K562 (cell line): ENCODE results near the gene MYO1D. TPM values are rescaled to one million over a fixed set of nuclear protein-coding genes. Genes with fewer than 3 reads are reported as not detected.
A peak's percentile ranks its signal among the peaks of the same experiment; 100 is the strongest.

Experiments
- CUX1 ChIP-seq: fragments of 200-800 bp; sonication (Bioruptor generic); IDR thresholded peaks from 2 replicates; pipeline ENCODE4 v1.6.1; 2016; ENCODE audit warnings: missing genetic modification characterization, missing compliant biosample characterization
- ERF ChIP-seq: fragments of 450-650 bp; formaldehyde crosslinking; IDR thresholded peaks from 2 replicates; pipeline ENCODE4 v1.4.0; 2020; ENCODE audit warnings: mild to moderate bottlenecking, mixed read lengths
- MCM2 ChIP-seq: fragments of 450-650 bp; IDR thresholded peaks from 2 replicates; pipeline ENCODE4 v1.6.1; 2017; ENCODE audit warnings: low read depth, mild to moderate bottlenecking
- NFE2L1 ChIP-seq: fragments of 450-650 bp; IDR thresholded peaks from 2 replicates; pipeline ENCODE4 v1.6.1; 2016; ENCODE audit warnings: missing genetic modification characterization, low read depth, mild to moderate bottlenecking, missing compliant biosample characterization, moderate library complexity, borderline replicate concordance
- POLR2H ChIP-seq: IDR thresholded peaks from 2 replicates; pipeline ENCODE4 v1.6.1; 2016; ENCODE audit warnings: missing genetic modification characterization, low read depth, mild to moderate bottlenecking, control low read depth, missing compliant biosample characterization, moderate library complexity
- PRPF4 ChIP-seq: fragments of 200-400 bp; formaldehyde crosslinking; IDR thresholded peaks from one replicate; pipeline ENCODE4 v1.6.1; 2017; ENCODE audit warnings: low read length, low read depth, mild to moderate bottlenecking; ENCODE audit not compliant: insufficient read depth, poor library complexity, severe bottlenecking
- PYGO2 ChIP-seq: fragments of 450-650 bp; IDR thresholded peaks from 2 replicates; pipeline ENCODE4 v1.6.1; 2016; ENCODE audit warnings: mild to moderate bottlenecking, missing genetic modification characterization, moderate library complexity, missing compliant biosample characterization
- SIN3A ChIP-seq, 2 experiments: fragments of 150-350 bp in 1 of 2; IDR thresholded peaks; 2 replicates each; pipeline ENCODE4 v1.6.1; 2011 to 2016; ENCODE audit warnings: borderline replicate concordance in 2 of 2, low read depth in 2 of 2, low read length in 2 of 2, mild to moderate bottlenecking in 2 of 2, moderate library complexity in 2 of 2; ENCODE audit not compliant: control insufficient read depth in 1 of 2
- TBL1XR1 ChIP-seq, 2 experiments: IDR thresholded peaks; 2 replicates each; pipeline ENCODE4 v1.6.1; 2012; ENCODE audit warnings: improper control_type of control experiment in 2 of 2, low read length in 2 of 2, mild to moderate bottlenecking in 1 of 2
- TFAP4 ChIP-seq: sonication (generic); formaldehyde crosslinking; IDR thresholded peaks from 2 replicates; pipeline ENCODE4 v1.8.0; 2022; ENCODE audit warnings: missing genetic modification reagents, mild to moderate bottlenecking, moderate library complexity, borderline replicate concordance
- XRCC3 ChIP-seq: fragments of 450-650 bp; IDR thresholded peaks from 2 replicates; pipeline ENCODE4 v1.6.1; 2017; ENCODE audit warnings: mild to moderate bottlenecking, moderate library complexity
- ZFP91 ChIP-seq: sonication (generic); formaldehyde crosslinking; IDR thresholded peaks from 2 replicates; pipeline ENCODE4 v1.8.0; 2022; ENCODE audit warnings: mild to moderate bottlenecking, missing genetic modification reagents
- ZNF316 ChIP-seq: fragments of 450-650 bp; IDR thresholded peaks from 2 replicates; pipeline ENCODE4 v1.6.1; 2016
- ZNF395 ChIP-seq: fragments of 200-800 bp; sonication (Bioruptor generic); IDR thresholded peaks from 2 replicates; pipeline ENCODE4 v1.6.1; 2017; ENCODE audit warnings: missing genetic modification characterization, missing compliant biosample characterization
- polyA plus RNA-seq, 8 experiments: library from polyadenylated mRNA; depleted of rRNA in 4 of 8; stranded (reverse) in 5 of 8; unstranded in 3 of 8; fragments of >200 nt; fragmentation: Nextera tagmentation in 2 of 8; fragmentation: Illumina TruSeq in 1 of 8; extraction: Ambion mirVana in 2 of 8; extraction: Trizol in 1 of 8; gene quantifications; 2 replicates each; pipeline versions ENCODE4 v1.2.1 to v1.2.3, GENCODE V29; 2011 to 2014; ENCODE audit warnings: inconsistent platforms in 1 of 8, missing spikeins in 1 of 8
- total RNA-seq, 7 experiments: library from RNA; depleted of rRNA in 6 of 7; stranded (reverse); fragments of >200 nt in 6 of 7; fragmentation: Illumina TruSeq in 2 of 7; extraction: Trizol in 2 of 7; gene quantifications; 2 replicates each; pipeline versions ENCODE4 v1.2.1 to v1.2.3, GENCODE V29; 2011 to 2021; ENCODE audit warnings: low replicate concordance in 1 of 7
- TF ChIP-seq, protein P1 (sequence below): sonication (generic); formaldehyde crosslinking; IDR thresholded peaks from 2 replicates; pipeline ENCODE4 v1.8.1; 2023; ENCODE audit warnings: mild to moderate bottlenecking, missing genetic modification reagents

Gene MYO1D
- total and polyA plus RNA-seq, 9 of the 15 experiments (the other 6 are each of a cell fraction or from before 2014, with no cell fraction given): 2.1 to 71.2 (median 45.4) TPM

DNA sequence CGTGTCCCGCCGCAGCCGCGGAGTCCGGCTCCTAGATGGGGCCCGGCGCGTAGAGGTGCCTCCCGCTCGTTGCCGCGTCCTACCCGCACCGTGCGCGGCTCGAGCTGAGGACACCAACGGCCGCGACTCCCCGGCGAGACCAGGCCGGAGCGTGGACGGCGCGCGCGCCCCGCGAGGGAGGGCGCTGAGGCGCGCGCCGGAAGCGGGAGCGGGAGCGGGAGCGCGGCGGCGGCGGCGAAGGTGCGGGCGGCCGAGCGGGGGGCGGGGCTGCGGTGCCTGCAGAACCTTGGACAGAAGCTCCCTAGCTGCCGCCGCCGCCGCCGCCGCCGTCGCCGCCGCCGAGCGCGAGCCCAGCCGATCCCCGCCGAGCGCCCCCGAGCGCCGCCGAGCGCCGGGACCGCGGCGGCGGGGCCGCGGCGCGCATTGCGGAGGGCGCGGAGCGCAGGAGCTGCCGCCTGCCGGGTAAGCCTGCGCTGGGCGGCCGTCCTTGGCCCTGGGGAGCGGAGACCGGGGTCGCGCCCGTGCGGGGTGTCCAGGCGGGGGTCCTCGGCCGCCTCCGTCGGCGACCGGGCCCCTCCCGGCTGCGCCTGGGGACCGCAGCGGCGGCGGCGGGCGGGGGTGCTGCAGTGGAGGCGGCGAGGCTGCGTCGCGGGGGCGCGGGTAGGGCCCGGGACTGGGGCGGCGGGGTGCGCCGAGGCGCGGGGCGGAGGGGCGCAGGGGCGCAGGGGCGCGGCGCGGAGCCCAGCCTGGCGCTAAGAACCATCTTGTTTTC, 390.0 kb downstream of the MYO1D start, which contains the start of gene CDK5R1 (continued):
- TF ChIP-seq CUX1 (CRISPR knock-in tag) (no peak), PRPF4 (no peak), ZNF316 (no peak), ZFP91 (CRISPR knock-in tag) (no peak), TBL1XR1 (IDR thresholded peaks at IDR 0.05; ENCODE audit: low read length in 2 of 2) (no peak), MCM2 (no peak), TFAP4 (CRISPR knock-in tag) (no peak), PYGO2 (tag) (no peak), NFE2L1 (tag) (no peak), ZNF395 (CRISPR knock-in tag) (peak; percentile 72; the same call in 1 of the 2 replicates), ERF (CRISPR knock-in tag) (0 out of 2 replicates have a peak, but pooled peaks have one; percentile 31), XRCC3 (no peak), SIN3A (IDR thresholded peaks at IDR 0.05; ENCODE audit: borderline replicate concordance in 2 of 2, control insufficient read depth in 1 of 2, low read depth in 2 of 2, low read length in 2 of 2) (no peak), POLR2H (tag) (no peak)
- TF ChIP-seq, protein P1, sequence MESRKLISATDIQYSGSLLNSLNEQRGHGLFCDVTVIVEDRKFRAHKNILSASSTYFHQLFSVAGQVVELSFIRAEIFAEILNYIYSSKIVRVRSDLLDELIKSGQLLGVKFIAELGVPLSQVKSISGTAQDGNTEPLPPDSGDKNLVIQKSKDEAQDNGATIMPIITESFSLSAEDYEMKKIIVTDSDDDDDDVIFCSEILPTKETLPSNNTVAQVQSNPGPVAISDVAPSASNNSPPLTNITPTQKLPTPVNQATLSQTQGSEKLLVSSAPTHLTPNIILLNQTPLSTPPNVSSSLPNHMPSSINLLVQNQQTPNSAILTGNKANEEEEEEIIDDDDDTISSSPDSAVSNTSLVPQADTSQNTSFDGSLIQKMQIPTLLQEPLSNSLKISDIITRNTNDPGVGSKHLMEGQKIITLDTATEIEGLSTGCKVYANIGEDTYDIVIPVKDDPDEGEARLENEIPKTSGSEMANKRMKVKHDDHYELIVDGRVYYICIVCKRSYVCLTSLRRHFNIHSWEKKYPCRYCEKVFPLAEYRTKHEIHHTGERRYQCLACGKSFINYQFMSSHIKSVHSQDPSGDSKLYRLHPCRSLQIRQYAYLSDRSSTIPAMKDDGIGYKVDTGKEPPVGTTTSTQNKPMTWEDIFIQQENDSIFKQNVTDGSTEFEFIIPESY (CRISPR knock-in tag): no peak
